HEK293 (cell line): ENCODE results near the gene ITIH1.

Experiments used
- CTCF ChIA-PET: fragments of 350-600 bp; formaldehyde crosslinking; extraction: SDS; loops from one replicate; lab custom pipeline; 2021; ENCODE audit warnings: antibody characterized with exemption; lab: Yijun Ruan, JAX
- POLR2A ChIA-PET: fragments of 300-600 bp; formaldehyde crosslinking; extraction: SDS; loops from one replicate; lab custom pipeline; 2020; ENCODE audit warnings: antibody characterized with exemption, inconsistent platforms; lab: Yijun Ruan, JAX
- H3K27ac ChIP-seq: fragments of 200-500 bp; sonication (Bioruptor generic); 2 replicates; pipeline ENCODE4 v1.5.1; 2014; ENCODE audit warnings: low read depth, low read length, control low read depth, inconsistent platforms; ENCODE audit errors: extremely low read depth
- H3K36me3 ChIP-seq, 2 experiments: fragments of 200-500 bp in 1 of 2; sonication (Bioruptor generic) in 1 of 2; 1 replicate in 1 of 2; 2 replicates in 1 of 2; pipeline ENCODE4 v1.5.1; 2014 to 2017; ENCODE audit warnings: inconsistent platforms in 2 of 2, low read length in 2 of 2; ENCODE audit not compliant: control insufficient read depth in 2 of 2, insufficient read depth in 1 of 2
- H3K4me1 ChIP-seq: fragments of 200-500 bp; sonication (Bioruptor generic); 2 replicates; pipeline ENCODE4 v1.5.1; 2014; ENCODE audit warnings: mild to moderate bottlenecking, low read length, inconsistent platforms; ENCODE audit not compliant: control insufficient read depth, insufficient read depth
- H3K4me3 ChIP-seq: 2 replicates; pipeline ENCODE4 v1.5.1; 2011; ENCODE audit warnings: low read depth, mild to moderate bottlenecking, control low read depth, low read length, moderate library complexity
- H3K9me3 ChIP-seq: fragments of 200-500 bp; sonication (Bioruptor generic); 2 replicates; pipeline ENCODE4 v1.5.1; 2014; ENCODE audit warnings: low read depth, low read length, inconsistent platforms; ENCODE audit not compliant: control insufficient read depth, insufficient read depth
- ATF2 ChIP-seq: fragments of 450-650 bp; formaldehyde crosslinking; IDR thresholded peaks from 2 replicates; pipeline ENCODE4 v1.5.1; 2016; ENCODE audit warnings: missing biosample characterization, missing genetic modification characterization, low read depth
- BCL11A ChIP-seq: fragments of 450-650 bp; formaldehyde crosslinking; IDR thresholded peaks from 2 replicates; pipeline ENCODE4 v1.5.1; 2016; ENCODE audit warnings: low read depth, missing biosample characterization, missing genetic modification characterization
- GLIS1 ChIP-seq: fragments of 450-650 bp; formaldehyde crosslinking; IDR thresholded peaks from 2 replicates; pipeline ENCODE4 v1.5.1; 2016; ENCODE audit warnings: missing biosample characterization, missing genetic modification characterization
- OSR2 ChIP-seq: fragments of 450-650 bp; formaldehyde crosslinking; IDR thresholded peaks from 2 replicates; pipeline ENCODE4 v1.5.1; 2016; ENCODE audit warnings: missing biosample characterization, missing genetic modification characterization
- PATZ1 ChIP-seq: fragments of 450-650 bp; formaldehyde crosslinking; IDR thresholded peaks from 2 replicates; pipeline ENCODE4 v1.5.1; 2016; ENCODE audit warnings: missing biosample characterization, missing genetic modification characterization
- SP3 ChIP-seq: fragments of 450-650 bp; formaldehyde crosslinking; IDR thresholded peaks from 2 replicates; pipeline ENCODE4 v1.5.1; 2016; ENCODE audit warnings: missing biosample characterization, missing genetic modification characterization
- TCF7L2 ChIP-seq: IDR thresholded peaks from 2 replicates; pipeline ENCODE4 v1.6.1; 2011; ENCODE audit warnings: low read depth, mild to moderate bottlenecking, inconsistent platforms, low read length, moderate library complexity, borderline replicate concordance
- ZBTB11 ChIP-seq: fragments of 450-650 bp; formaldehyde crosslinking; conservative IDR thresholded peaks from 2 replicates; pipeline ENCODE4 v1.5.1; 2016; ENCODE audit warnings: low read depth, missing biosample characterization, missing genetic modification characterization
- ZBTB17 ChIP-seq: fragments of 450-650 bp; formaldehyde crosslinking; IDR thresholded peaks from 2 replicates; pipeline ENCODE4 v1.5.1; 2016; ENCODE audit warnings: missing biosample characterization, missing genetic modification characterization
- ZBTB7A ChIP-seq: fragments of 450-650 bp; formaldehyde crosslinking; IDR thresholded peaks from 2 replicates; pipeline ENCODE4 v1.5.1; 2016; ENCODE audit warnings: low read depth, missing biosample characterization, missing genetic modification characterization
- ZIC2 ChIP-seq: fragments of 450-650 bp; formaldehyde crosslinking; IDR thresholded peaks from 2 replicates; pipeline ENCODE4 v1.5.1; 2016; ENCODE audit warnings: missing biosample characterization, missing genetic modification characterization
- ZNF311 ChIP-seq: fragments of 450-650 bp; formaldehyde crosslinking; IDR thresholded peaks from 2 replicates; pipeline ENCODE4 v1.5.1; 2017; ENCODE audit warnings: missing biosample characterization, missing genetic modification characterization, borderline replicate concordance
- ZNF350 ChIP-seq: fragments of 450-650 bp; formaldehyde crosslinking; IDR thresholded peaks from 2 replicates; pipeline ENCODE4 v1.5.0; 2017; ENCODE audit warnings: missing biosample characterization, mild to moderate bottlenecking, missing genetic modification characterization
- ZNF596 ChIP-seq: fragments of 450-650 bp; IDR thresholded peaks from 2 replicates; pipeline ENCODE4 v1.5.0; 2018; ENCODE audit warnings: missing biosample characterization, mild to moderate bottlenecking, missing genetic modification characterization, moderate library complexity
- ZNF701 ChIP-seq: fragments of 450-650 bp; formaldehyde crosslinking; IDR thresholded peaks from 2 replicates; pipeline ENCODE4 v1.5.1; 2016; ENCODE audit warnings: missing biosample characterization, missing genetic modification characterization
- ZNF747 ChIP-seq: fragments of 450-650 bp; formaldehyde crosslinking; IDR thresholded peaks from 2 replicates; pipeline ENCODE4 v1.5.1; 2016; ENCODE audit warnings: missing biosample characterization, missing genetic modification characterization

Gene ITIH1

GRCh38 chr3:52784931-52785590 is 7.7 kb downstream of the ITIH1 start:
- TF ChIP-seq ZIC2 (tag by site-specific recombination): 0 out of 2 replicates have a peak, but pooled peaks have one; percentile 27
- no peak for TF ChIP-seq PATZ1 (tag by site-specific recombination)
- Histone ChIP-seq H3K4me3 (no peak overlapping the region), H3K36me3 (no peaks in the 10 kb centered on the region), H3K9me3 (no peaks in the 10 kb centered on the region), H3K27ac (no peak overlapping the region), H3K4me1 (no peaks in the 10 kb centered on the region)
- ChIA-PET CTCF (interaction anchor here (0.5 to 0.6 kb wide), 3 partner anchors 8 to 446 kb away, joined by 3 read pairs; no protein-coding TSS in a partner anchor), POLR2A (no interaction called here)

- no peaks in the 10 kb centered on the region for H3K4me1 ChIP-seq
- POLR2A ChIA-PET: no interaction called here
- H3K27ac ChIP-seq: no peak overlapping the region
- CTCF ChIA-PET: no interaction called here
- TF ChIP-seq ZNF747 (tag by site-specific recombination): no peak
- TF ChIP-seq OSR2 (tag by site-specific recombination): no peak
- no peak for TF ChIP-seq ZBTB17
- TF ChIP-seq TCF7L2: no peak
- TF ChIP-seq GLIS1 (tag by site-specific recombination): no peak
- TF ChIP-seq ZBTB11 (tag by site-specific recombination): no peak
- TF ChIP-seq ZNF311 (tag by site-specific recombination): no peak
- TF ChIP-seq ZNF596 (tag by site-specific recombination): no peak
- TF ChIP-seq ZBTB7A: no peak
- no peak for TF ChIP-seq SP3
- TF ChIP-seq ATF2 (tag by site-specific recombination): no peak
- TF ChIP-seq ZNF350: no peak
- no peak for TF ChIP-seq BCL11A
- no peak for TF ChIP-seq ZNF701 (tag by site-specific recombination)
- no peak overlapping the region for H3K4me3 ChIP-seq
- H3K9me3 ChIP-seq: no peaks in the 10 kb centered on the region
- no peaks in the 10 kb centered on the region for H3K36me3 ChIP-seq
Measured at GRCh38 chr3:52786330-52787215, 9.2 kb downstream of the ITIH1 start.
